GM23338 (cell line): Measurements from ENCODE around the gene EFCAB6. TPM values are rescaled to one million over a fixed set of nuclear protein-coding genes. Genes with fewer than 3 reads are reported as not detected.

Source experiments
- ATAC-seq: fragments of 200-7000 bp; cut with Tn5 transposase; 3 replicates; pipeline ENCODE4 v1.9.1; 2020
- DNase-seq: peaks from one replicate; pipeline ENCODE4 v3.0.0-alpha.2; 2015; ENCODE audit warnings: low spot score
- H2AFZ ChIP-seq: fragments of 200-600 bp; sonication (generic); 2 replicates; pipeline ENCODE4 v1.8.0; 2016; ENCODE audit warnings: antibody characterized with exemption, mild to moderate bottlenecking, moderate library complexity
- H3F3A ChIP-seq: fragments of 200-600 bp; sonication (generic); replicated peaks from 2 replicates; pipeline ENCODE4 v1.8.0; 2017; ENCODE audit warnings: antibody characterized with exemption, mixed run types, low read depth
- H3K27ac ChIP-seq: fragments of 200-600 bp; sonication (generic); 2 replicates; pipeline ENCODE4 v1.6.1; 2016; ENCODE audit warnings: low read depth
- H3K27me3 ChIP-seq: fragments of 200-600 bp; sonication (generic); 2 replicates; pipeline ENCODE4 v1.8.0; 2016; ENCODE audit warnings: mild to moderate bottlenecking, mixed run types, moderate library complexity; ENCODE audit not compliant: insufficient read depth
- H3K36me3 ChIP-seq: fragments of 200-600 bp; sonication (generic); 2 replicates; pipeline ENCODE4 v1.8.0; 2016; ENCODE audit warnings: mild to moderate bottlenecking; ENCODE audit not compliant: insufficient read depth
- H3K4me1 ChIP-seq: fragments of 200-600 bp; sonication (generic); 2 replicates; pipeline ENCODE4 v1.8.0; 2016; ENCODE audit warnings: mild to moderate bottlenecking, moderate library complexity; ENCODE audit not compliant: insufficient read depth
- H3K4me2 ChIP-seq: fragments of 200-600 bp; sonication (generic); 2 replicates; pipeline ENCODE4 v1.7.1; 2017; ENCODE audit warnings: mixed run types
- H3K4me3 ChIP-seq: fragments of 200-600 bp; sonication (generic); 2 replicates; pipeline ENCODE4 v1.6.1; 2016; ENCODE audit warnings: mixed run types
- H3K79me2 ChIP-seq: fragments of 200-600 bp; sonication (generic); replicated peaks from 2 replicates; pipeline ENCODE4 v1.8.0; 2017; ENCODE audit warnings: mild to moderate bottlenecking; ENCODE audit not compliant: insufficient read depth
- H3K9me2 ChIP-seq: fragments of 200-600 bp; sonication (generic); 2 replicates; pipeline ENCODE4 v1.8.0; 2017; ENCODE audit not compliant: insufficient read depth
- H4K20me1 ChIP-seq: fragments of 200-600 bp; sonication (generic); replicated peaks from 2 replicates; pipeline ENCODE4 v1.8.0; 2017; ENCODE audit warnings: mild to moderate bottlenecking; ENCODE audit not compliant: insufficient read depth
- H3K27ac Mint-ChIP-seq: 2 replicates; pipeline ENCODE4 v1.8.0; 2020; ENCODE audit warnings: inconsistent platforms, mild to moderate bottlenecking, moderate library complexity, mixed read lengths
- H3K27me3 Mint-ChIP-seq: 3 replicates; pipeline ENCODE4 v1.8.0; 2022; ENCODE audit warnings: low read depth, mild to moderate bottlenecking, moderate library complexity, mixed read lengths, inconsistent platforms; ENCODE audit not compliant: insufficient read depth, poor library complexity
- H3K36me3 Mint-ChIP-seq: 3 replicates; pipeline ENCODE4 v1.8.0; 2021; ENCODE audit warnings: low read depth, mild to moderate bottlenecking, inconsistent platforms, moderate library complexity, mixed read lengths
- H3K4me1 Mint-ChIP-seq: 3 replicates; pipeline ENCODE4 v1.8.0; 2020; ENCODE audit warnings: mild to moderate bottlenecking, inconsistent platforms, mixed read lengths
- H3K4me3 Mint-ChIP-seq: 3 replicates; pipeline ENCODE4 v1.8.0; 2021; ENCODE audit warnings: moderate library complexity, mild to moderate bottlenecking, inconsistent platforms, mixed read lengths
- H3K9me3 Mint-ChIP-seq: 3 replicates; pipeline ENCODE4 v1.8.0; 2020; ENCODE audit warnings: moderate library complexity, mild to moderate bottlenecking, inconsistent platforms, mixed read lengths
- ETS1 ChIP-seq: IDR thresholded peaks from 2 replicates; pipeline ENCODE4 v1.6.1; 2016; ENCODE audit warnings: antibody characterized with exemption
- JUNB ChIP-seq: IDR thresholded peaks from one replicate; pipeline ENCODE4 v1.6.1; 2016; ENCODE audit warnings: antibody characterized with exemption; ENCODE audit not compliant: unreplicated experiment
- POLR2AphosphoS5 ChIP-seq: IDR thresholded peaks from 2 replicates; pipeline ENCODE4 v1.6.1; 2016; ENCODE audit warnings: antibody characterized with exemption, low read depth
- polyA plus RNA-seq: library from polyadenylated mRNA; unstranded; fragments of >200 nt; fragmentation: Nextera tagmentation; extraction: Ambion mirVana; gene quantifications from 2 replicates; pipeline ENCODE4 v1.2.1, GENCODE V29; 2016
- total RNA-seq: library from RNA; depleted of rRNA; stranded (reverse); fragments of >200 nt; shearing (Covaris generic); gene quantifications from 2 replicates; pipeline ENCODE4 v1.2.3, GENCODE V29; 2014
- TF ChIP-seq, protein P1 (sequence below): fragments of 250-450 bp; sonication (Bioruptor Pico); IDR thresholded peaks from 2 replicates; pipeline ENCODE4 v1.5.0; 2020; ENCODE audit warnings: mild to moderate bottlenecking, moderate library complexity

Gene EFCAB6
- total and polyA plus RNA-seq, 2 experiments from 2014 or later = 1.1 to 1.8 TPM

GRCh38 chr22:43543522-43544288 lies 268.4 kb downstream of the EFCAB6 start (continued):
- TF ChIP-seq, protein P1, sequence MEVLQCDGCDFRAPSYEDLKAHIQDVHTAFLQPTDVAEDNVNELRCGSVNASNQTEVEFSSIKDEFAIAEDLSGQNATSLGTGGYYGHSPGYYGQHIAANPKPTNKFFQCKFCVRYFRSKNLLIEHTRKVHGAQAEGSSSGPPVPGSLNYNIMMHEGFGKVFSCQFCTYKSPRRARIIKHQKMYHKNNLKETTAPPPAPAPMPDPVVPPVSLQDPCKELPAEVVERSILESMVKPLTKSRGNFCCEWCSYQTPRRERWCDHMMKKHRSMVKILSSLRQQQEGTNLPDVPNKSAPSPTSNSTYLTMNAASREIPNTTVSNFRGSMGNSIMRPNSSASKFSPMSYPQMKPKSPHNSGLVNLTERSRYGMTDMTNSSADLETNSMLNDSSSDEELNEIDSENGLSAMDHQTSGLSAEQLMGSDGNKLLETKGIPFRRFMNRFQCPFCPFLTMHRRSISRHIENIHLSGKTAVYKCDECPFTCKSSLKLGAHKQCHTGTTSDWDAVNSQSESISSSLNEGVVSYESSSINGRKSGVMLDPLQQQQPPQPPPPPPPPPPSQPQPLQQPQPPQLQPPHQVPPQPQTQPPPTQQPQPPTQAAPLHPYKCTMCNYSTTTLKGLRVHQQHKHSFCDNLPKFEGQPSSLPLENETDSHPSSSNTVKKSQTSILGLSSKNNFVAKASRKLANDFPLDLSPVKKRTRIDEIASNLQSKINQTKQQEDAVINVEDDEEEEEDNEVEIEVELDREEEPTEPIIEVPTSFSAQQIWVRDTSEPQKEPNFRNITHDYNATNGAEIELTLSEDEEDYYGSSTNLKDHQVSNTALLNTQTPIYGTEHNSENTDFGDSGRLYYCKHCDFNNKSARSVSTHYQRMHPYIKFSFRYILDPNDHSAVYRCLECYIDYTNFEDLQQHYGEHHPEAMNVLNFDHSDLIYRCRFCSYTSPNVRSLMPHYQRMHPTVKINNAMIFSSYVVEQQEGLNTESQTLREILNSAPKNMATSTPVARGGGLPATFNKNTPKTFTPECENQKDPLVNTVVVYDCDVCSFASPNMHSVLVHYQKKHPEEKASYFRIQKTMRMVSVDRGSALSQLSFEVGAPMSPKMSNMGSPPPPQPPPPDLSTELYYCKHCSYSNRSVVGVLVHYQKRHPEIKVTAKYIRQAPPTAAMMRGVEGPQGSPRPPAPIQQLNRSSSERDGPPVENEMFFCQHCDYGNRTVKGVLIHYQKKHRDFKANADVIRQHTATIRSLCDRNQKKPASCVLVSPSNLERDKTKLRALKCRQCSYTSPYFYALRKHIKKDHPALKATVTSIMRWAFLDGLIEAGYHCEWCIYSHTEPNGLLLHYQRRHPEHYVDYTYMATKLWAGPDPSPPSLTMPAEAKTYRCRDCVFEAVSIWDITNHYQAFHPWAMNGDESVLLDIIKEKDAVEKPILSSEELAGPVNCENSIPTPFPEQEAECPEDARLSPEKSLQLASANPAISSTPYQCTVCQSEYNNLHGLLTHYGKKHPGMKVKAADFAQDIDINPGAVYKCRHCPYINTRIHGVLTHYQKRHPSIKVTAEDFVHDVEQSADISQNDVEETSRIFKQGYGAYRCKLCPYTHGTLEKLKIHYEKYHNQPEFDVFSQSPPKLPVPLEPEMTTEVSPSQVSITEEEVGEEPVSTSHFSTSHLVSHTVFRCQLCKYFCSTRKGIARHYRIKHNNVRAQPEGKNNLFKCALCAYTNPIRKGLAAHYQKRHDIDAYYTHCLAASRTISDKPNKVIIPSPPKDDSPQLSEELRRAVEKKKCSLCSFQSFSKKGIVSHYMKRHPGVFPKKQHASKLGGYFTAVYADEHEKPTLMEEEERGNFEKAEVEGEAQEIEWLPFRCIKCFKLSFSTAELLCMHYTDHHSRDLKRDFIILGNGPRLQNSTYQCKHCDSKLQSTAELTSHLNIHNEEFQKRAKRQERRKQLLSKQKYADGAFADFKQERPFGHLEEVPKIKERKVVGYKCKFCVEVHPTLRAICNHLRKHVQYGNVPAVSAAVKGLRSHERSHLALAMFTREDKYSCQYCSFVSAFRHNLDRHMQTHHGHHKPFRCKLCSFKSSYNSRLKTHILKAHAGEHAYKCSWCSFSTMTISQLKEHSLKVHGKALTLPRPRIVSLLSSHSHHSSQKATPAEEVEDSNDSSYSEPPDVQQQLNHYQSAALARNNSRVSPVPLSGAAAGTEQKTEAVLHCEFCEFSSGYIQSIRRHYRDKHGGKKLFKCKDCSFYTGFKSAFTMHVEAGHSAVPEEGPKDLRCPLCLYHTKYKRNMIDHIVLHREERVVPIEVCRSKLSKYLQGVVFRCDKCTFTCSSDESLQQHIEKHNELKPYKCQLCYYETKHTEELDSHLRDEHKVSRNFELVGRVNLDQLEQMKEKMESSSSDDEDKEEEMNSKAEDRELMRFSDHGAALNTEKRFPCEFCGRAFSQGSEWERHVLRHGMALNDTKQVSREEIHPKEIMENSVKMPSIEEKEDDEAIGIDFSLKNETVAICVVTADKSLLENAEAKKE (CRISPR knock-in tag) = no peak
- no peak for TF ChIP-seq ETS1

- no peak overlapping the region for H2AFZ ChIP-seq
- H3K36me3 ChIP-seq = no peaks in the 10 kb centered on the region
- no peaks in the 10 kb centered on the region for H3K9me2 ChIP-seq
- Mint-ChIP-seq H3K27ac (no peak overlapping the region), H3K4me1 (no peaks in the 10 kb centered on the region; the same call in 1 of the 3 replicates), H3K36me3 (no peaks in the 10 kb centered on the region; the same call in 2 of the 3 replicates), H3K9me3 (peaks cover 2% of the 10 kb centered on the region; the same call in 1 of the 3 replicates), H3K27me3 (peaks cover 2% of the 10 kb centered on the region), H3K4me3 (no peak overlapping the region)
- no peak overlapping the region for H3K27ac ChIP-seq
- H4K20me1 ChIP-seq = no peaks in the 10 kb centered on the region
- no peaks in the 10 kb centered on the region for H3K79me2 ChIP-seq
- ATAC-seq (no peak; the same call in 2 of the 3 replicates), DNase-seq (no peak)
- H3K4me2 ChIP-seq = no peak overlapping the region
- H3K4me1 ChIP-seq = no peaks in the 10 kb centered on the region
- H3K4me3 ChIP-seq = no peak overlapping the region
- no peaks in the 10 kb centered on the region for H3K27me3 ChIP-seq
- no peaks in the 10 kb centered on the region for H3F3A ChIP-seq
- no peak for TF ChIP-seq JUNB
- TF ChIP-seq, protein P1 (CRISPR knock-in tag) = no peak
- TF ChIP-seq POLR2AphosphoS5 = no peak
Observed at GRCh38 chr22:43542681-43543521, 269.2 kb downstream of the EFCAB6 start.
